ENCODE data around the gene GSG1.

DNA sequence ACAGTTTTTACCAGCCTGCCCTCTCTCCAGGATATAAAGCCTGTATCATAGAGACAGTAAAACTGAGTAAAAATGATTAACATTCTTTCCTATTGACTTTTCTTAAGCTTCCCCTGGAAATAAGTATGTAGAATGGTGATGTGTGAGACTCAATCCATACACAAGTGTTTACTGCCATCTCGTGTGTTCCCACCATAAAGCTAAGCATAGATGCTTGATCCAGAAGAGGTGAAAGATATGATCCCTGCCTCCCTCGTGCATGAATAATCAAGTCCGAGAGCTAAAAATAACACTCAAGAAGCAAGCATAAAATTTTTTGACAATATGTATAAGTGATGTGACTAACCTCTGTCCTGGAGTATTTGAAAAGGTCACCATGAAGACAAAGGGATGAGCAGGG lies 16.9 kb upstream of the GSG1 start:
- TF ChIP-seq CREB1 (IDR thresholded peaks at IDR 0.05): no peak
- TF ChIP-seq PHF8 (conservative IDR thresholded peaks at IDR 0.05; ENCODE audit: low read depth, low read length): no peak
- TF ChIP-seq, protein P1, sequence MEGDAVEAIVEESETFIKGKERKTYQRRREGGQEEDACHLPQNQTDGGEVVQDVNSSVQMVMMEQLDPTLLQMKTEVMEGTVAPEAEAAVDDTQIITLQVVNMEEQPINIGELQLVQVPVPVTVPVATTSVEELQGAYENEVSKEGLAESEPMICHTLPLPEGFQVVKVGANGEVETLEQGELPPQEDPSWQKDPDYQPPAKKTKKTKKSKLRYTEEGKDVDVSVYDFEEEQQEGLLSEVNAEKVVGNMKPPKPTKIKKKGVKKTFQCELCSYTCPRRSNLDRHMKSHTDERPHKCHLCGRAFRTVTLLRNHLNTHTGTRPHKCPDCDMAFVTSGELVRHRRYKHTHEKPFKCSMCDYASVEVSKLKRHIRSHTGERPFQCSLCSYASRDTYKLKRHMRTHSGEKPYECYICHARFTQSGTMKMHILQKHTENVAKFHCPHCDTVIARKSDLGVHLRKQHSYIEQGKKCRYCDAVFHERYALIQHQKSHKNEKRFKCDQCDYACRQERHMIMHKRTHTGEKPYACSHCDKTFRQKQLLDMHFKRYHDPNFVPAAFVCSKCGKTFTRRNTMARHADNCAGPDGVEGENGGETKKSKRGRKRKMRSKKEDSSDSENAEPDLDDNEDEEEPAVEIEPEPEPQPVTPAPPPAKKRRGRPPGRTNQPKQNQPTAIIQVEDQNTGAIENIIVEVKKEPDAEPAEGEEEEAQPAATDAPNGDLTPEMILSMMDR (IDR thresholded peaks at IDR 0.05; ENCODE audit: control extremely low read depth in 1 of 3, insufficient read depth in 1 of 3, low read depth in 1 of 3, low read length in 3 of 3): no peak
- TF ChIP-seq POLR2AphosphoS5 (IDR thresholded peaks at IDR 0.05; ENCODE audit: low read depth, low read length): no peak
- no peak for TF ChIP-seq CEBPB (IDR thresholded peaks at IDR 0.05; ENCODE audit: low read depth, low read length)
- no peak for TF ChIP-seq CHD2 (IDR thresholded peaks at IDR 0.05; ENCODE audit: low read length)
- no peak for TF ChIP-seq POLR2A (IDR thresholded peaks at IDR 0.05; ENCODE audit: control extremely low read depth in 1 of 2, low read depth in 2 of 2, low read length in 2 of 2)
- TF ChIP-seq EGR1 (IDR thresholded peaks at IDR 0.05; ENCODE audit: borderline replicate concordance, low read depth, low read length): no peak
- no peak for TF ChIP-seq KDM1A (IDR thresholded peaks at IDR 0.05; ENCODE audit: borderline replicate concordance, low read length)
- no peak for TF ChIP-seq ZNF274 (IDR thresholded peaks at IDR 0.05; ENCODE audit: borderline replicate concordance, extremely low read depth, low read length)

Measured in H1 (cell line).